DOHH2 (cell line): Measurements from ENCODE around the gene ATP2B2.

Experiments used
- H3F3A ChIP-seq: fragments of 200-600 bp; sonication (generic), shearing (Covaris generic); 2 replicates; pipeline ENCODE4 v1.6.0; 2016; ENCODE audit warnings: antibody characterized with exemption, mild to moderate bottlenecking; ENCODE audit not compliant: control insufficient read depth, insufficient read depth
- H3K27ac ChIP-seq: fragments of 200-600 bp; sonication (generic); 2 replicates; pipeline ENCODE4 v1.5.1; 2014; ENCODE audit warnings: low read depth, mild to moderate bottlenecking, low read length, moderate library complexity
- H3K27me3 ChIP-seq: fragments of 200-600 bp; sonication (generic); 2 replicates; pipeline ENCODE4 v1.6.1; 2014; ENCODE audit warnings: mild to moderate bottlenecking, low read length, mixed read lengths; ENCODE audit not compliant: control insufficient read depth
- H3K36me3 ChIP-seq: fragments of 200-600 bp; sonication (generic); 2 replicates; pipeline ENCODE4 v1.6.1; 2014; ENCODE audit warnings: mild to moderate bottlenecking, low read length, moderate library complexity, mixed read lengths; ENCODE audit not compliant: control insufficient read depth
- H3K4me1 ChIP-seq: fragments of 200-600 bp; sonication (generic); 2 replicates; pipeline ENCODE4 v1.6.1; 2014; ENCODE audit warnings: mild to moderate bottlenecking, low read length, mixed read lengths; ENCODE audit not compliant: control insufficient read depth
- H3K4me2 ChIP-seq: fragments of 200-600 bp; sonication (generic); 2 replicates; pipeline ENCODE4 v1.6.0; 2014; ENCODE audit warnings: mild to moderate bottlenecking, low read length, moderate library complexity
- H3K4me3 ChIP-seq: fragments of 200-600 bp; sonication (generic); 2 replicates; pipeline ENCODE4 v1.5.1; 2014; ENCODE audit warnings: mild to moderate bottlenecking, low read length, mixed read lengths
- H3K79me2 ChIP-seq: fragments of 200-600 bp; sonication (generic); 2 replicates; pipeline ENCODE4 v1.6.1; 2014; ENCODE audit warnings: mild to moderate bottlenecking, low read length, mixed read lengths; ENCODE audit not compliant: control insufficient read depth
- H3K9me2 ChIP-seq: fragments of 200-600 bp; sonication (generic); replicated peaks from 2 replicates; pipeline ENCODE4 v1.6.1; 2014; ENCODE audit warnings: mild to moderate bottlenecking, low read length, mixed read lengths; ENCODE audit not compliant: control insufficient read depth
- H3K9me3 ChIP-seq: fragments of 200-600 bp; sonication (generic); 2 replicates; pipeline ENCODE4 v1.6.1; 2014; ENCODE audit warnings: antibody characterized with exemption, low read length, mixed read lengths; ENCODE audit not compliant: control insufficient read depth, insufficient read depth
- H4K20me1 ChIP-seq: fragments of 200-600 bp; sonication (generic); 2 replicates; pipeline ENCODE4 v1.6.0; 2014; ENCODE audit warnings: low read depth, mild to moderate bottlenecking, antibody characterized with exemption, low read length, moderate library complexity; ENCODE audit not compliant: control insufficient read depth, insufficient read depth
- EZH2phosphoT487 ChIP-seq: fragments of 200-600 bp; sonication (generic); IDR thresholded peaks from 2 replicates; pipeline ENCODE4 v1.6.1; 2017; ENCODE audit warnings: borderline replicate concordance, mild to moderate bottlenecking, antibody characterized with exemption, low read length, moderate library complexity, mixed read lengths
- TF ChIP-seq, protein P1 (sequence below): fragments of 200-600 bp; sonication (generic); IDR thresholded peaks from one replicate; pipeline ENCODE4 v1.5.1; 2014; ENCODE audit warnings: antibody characterized with exemption, mild to moderate bottlenecking, low read depth, low read length; ENCODE audit not compliant: poor library complexity, severe bottlenecking

The ATP2B2 gene

GRCh38 chr3:10470120-10471053 lies 35.0 kb downstream of the ATP2B2 start:
- Histone ChIP-seq H3K27me3 (no peaks in the 10 kb centered on the region), H3K4me3 (no peak overlapping the region)

GRCh38 chr3:10469441-10470119 lies 35.8 kb downstream of the ATP2B2 start:
- H3K9me3 ChIP-seq = no peaks in the 10 kb centered on the region
- no peaks in the 10 kb centered on the region for H3K27me3 ChIP-seq
- H4K20me1 ChIP-seq = no peaks in the 10 kb centered on the region
- H3K9me2 ChIP-seq = no peaks in the 10 kb centered on the region
- H3K27ac ChIP-seq = no peak overlapping the region
- H3K4me2 ChIP-seq = no peak overlapping the region
- no peaks in the 10 kb centered on the region for H3F3A ChIP-seq
- no peaks in the 10 kb centered on the region for H3K4me1 ChIP-seq
- TF ChIP-seq, protein P1, sequence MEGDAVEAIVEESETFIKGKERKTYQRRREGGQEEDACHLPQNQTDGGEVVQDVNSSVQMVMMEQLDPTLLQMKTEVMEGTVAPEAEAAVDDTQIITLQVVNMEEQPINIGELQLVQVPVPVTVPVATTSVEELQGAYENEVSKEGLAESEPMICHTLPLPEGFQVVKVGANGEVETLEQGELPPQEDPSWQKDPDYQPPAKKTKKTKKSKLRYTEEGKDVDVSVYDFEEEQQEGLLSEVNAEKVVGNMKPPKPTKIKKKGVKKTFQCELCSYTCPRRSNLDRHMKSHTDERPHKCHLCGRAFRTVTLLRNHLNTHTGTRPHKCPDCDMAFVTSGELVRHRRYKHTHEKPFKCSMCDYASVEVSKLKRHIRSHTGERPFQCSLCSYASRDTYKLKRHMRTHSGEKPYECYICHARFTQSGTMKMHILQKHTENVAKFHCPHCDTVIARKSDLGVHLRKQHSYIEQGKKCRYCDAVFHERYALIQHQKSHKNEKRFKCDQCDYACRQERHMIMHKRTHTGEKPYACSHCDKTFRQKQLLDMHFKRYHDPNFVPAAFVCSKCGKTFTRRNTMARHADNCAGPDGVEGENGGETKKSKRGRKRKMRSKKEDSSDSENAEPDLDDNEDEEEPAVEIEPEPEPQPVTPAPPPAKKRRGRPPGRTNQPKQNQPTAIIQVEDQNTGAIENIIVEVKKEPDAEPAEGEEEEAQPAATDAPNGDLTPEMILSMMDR = no peak
- no peak for TF ChIP-seq EZH2phosphoT487
- H3K36me3 ChIP-seq = no peaks in the 10 kb centered on the region
- no peaks in the 10 kb centered on the region for H3K79me2 ChIP-seq
- no peak overlapping the region for H3K4me3 ChIP-seq

More at GRCh38 chr3:10470120-10471053, 35.0 kb downstream of the ATP2B2 start:
- H3K79me2 ChIP-seq = no peaks in the 10 kb centered on the region
- no peak overlapping the region for H3K4me2 ChIP-seq
- H3K36me3 ChIP-seq = no peaks in the 10 kb centered on the region
- H3K9me3 ChIP-seq = no peaks in the 10 kb centered on the region
- H3K9me2 ChIP-seq = no peaks in the 10 kb centered on the region
- H3F3A ChIP-seq = no peaks in the 10 kb centered on the region
- TF ChIP-seq, protein P1 = no peak
- no peak for TF ChIP-seq EZH2phosphoT487
- H3K4me1 ChIP-seq = no peaks in the 10 kb centered on the region
- H4K20me1 ChIP-seq = no peaks in the 10 kb centered on the region
- no peak overlapping the region for H3K27ac ChIP-seq

GRCh38 chr3:10468613-10469354 lies 36.6 kb downstream of the ATP2B2 start:
- H3K79me2 ChIP-seq = no peaks in the 10 kb centered on the region
- TF ChIP-seq, protein P1 = no peak
- TF ChIP-seq EZH2phosphoT487 = no peak
- no peaks in the 10 kb centered on the region for H3K4me1 ChIP-seq
- H3K4me2 ChIP-seq = no peak overlapping the region
- H3K36me3 ChIP-seq = no peaks in the 10 kb centered on the region
- no peak overlapping the region for H3K27ac ChIP-seq
- no peaks in the 10 kb centered on the region for H3F3A ChIP-seq
- H3K4me3 ChIP-seq = no peak overlapping the region
- no peaks in the 10 kb centered on the region for H3K27me3 ChIP-seq
- H3K9me3 ChIP-seq = no peaks in the 10 kb centered on the region
- no peaks in the 10 kb centered on the region for H4K20me1 ChIP-seq
- no peaks in the 10 kb centered on the region for H3K9me2 ChIP-seq
